HK-2 (cell line): ENCODE measurements around the gene CYFIP1.

Experiments
- DNase-seq: peaks from one replicate; pipeline ENCODE4 v3.0.0-alpha.2; 2018; ENCODE audit not compliant: unreplicated experiment

CYFIP1 gene

GRCh38 chr15:22918056-22918455 is 62.1 kb downstream of the CYFIP1 start:
- peak; percentile 14 for DNase-seq

- DNase-seq, result no peak
Observed at GRCh38 chr15:22917556-22917955, 62.6 kb downstream of the CYFIP1 start.

GRCh38 chr15:22916606-22917350 is 63.4 kb downstream of the CYFIP1 start:
- no peak for DNase-seq

- DNase-seq, result no peak
Observed at GRCh38 chr15:22915866-22916515, 64.2 kb downstream of the CYFIP1 start.

GRCh38 chr15:22913646-22914380 is 66.4 kb downstream of the CYFIP1 start:
- no peak for DNase-seq

- DNase-seq, result no peak
Observed at GRCh38 chr15:22912256-22912655, 67.9 kb downstream of the CYFIP1 start.

- no peak for DNase-seq
Observed at GRCh38 chr15:22911306-22911705, 68.9 kb downstream of the CYFIP1 start.

- DNase-seq, result no peak
Observed at GRCh38 chr15:22908830-22909229, 71.3 kb downstream of the CYFIP1 start.

GRCh38 chr15:22907161-22907950 is 72.8 kb downstream of the CYFIP1 start:
- no peak for DNase-seq

GRCh38 chr15:22904736-22905135 is 75.4 kb downstream of the CYFIP1 start:
- no peak for DNase-seq

GRCh38 chr15:22903961-22904534 is 76.1 kb downstream of the CYFIP1 start:
- no peak for DNase-seq

- no peak for DNase-seq
Observed at GRCh38 chr15:22903427-22903826, 76.7 kb downstream of the CYFIP1 start.

- no peak for DNase-seq
Observed at GRCh38 chr15:22902981-22903380, 77.2 kb downstream of the CYFIP1 start.

- DNase-seq, result no peak
Observed at GRCh38 chr15:22902578-22902977, 77.6 kb downstream of the CYFIP1 start.

GRCh38 chr15:22902046-22902445 is 78.1 kb downstream of the CYFIP1 start:
- no peak for DNase-seq

GRCh38 chr15:22895465-22896190 is 84.5 kb downstream of the CYFIP1 start:
- DNase-seq, result peak; percentile 76

GRCh38 chr15:22893881-22894280 is 86.3 kb downstream of the CYFIP1 start:
- DNase-seq, result no peak

- DNase-seq, result no peak
Observed at GRCh38 chr15:22893081-22893480, 87.1 kb downstream of the CYFIP1 start.

- DNase-seq, result no peak
Observed at GRCh38 chr15:22892333-22892732, 87.8 kb downstream of the CYFIP1 start.

GRCh38 chr15:22891426-22892210 is 88.5 kb downstream of the CYFIP1 start:
- no peak for DNase-seq
